H1 (cell line): ENCODE measurements around the gene SMARCA2. TPM values are rescaled to one million over a fixed set of nuclear protein-coding genes. Genes with fewer than 3 reads are reported as not detected.

Experiments
- CHD7 ChIP-seq: fragments of 300-600 bp; sonication (generic); IDR thresholded peaks from 2 replicates; pipeline ENCODE4 v1.7.1; 2012; ENCODE audit warnings: low read length, moderate library complexity, mild to moderate bottlenecking, inconsistent platforms; ENCODE audit not compliant: insufficient replicate concordance
- RBBP5 ChIP-seq: IDR thresholded peaks from 2 replicates; pipeline ENCODE4 v1.7.1; 2012; ENCODE audit warnings: low read depth, mild to moderate bottlenecking, inconsistent platforms, low read length, moderate library complexity, borderline replicate concordance
- polyA plus RNA-seq, 7 experiments: library from polyadenylated mRNA; depleted of rRNA in 3 of 7; stranded (reverse) in 5 of 7; unstranded in 2 of 7; fragments of >200 nt in 5 of 7; fragments of 200-250 nt in 2 of 7; gene quantifications; 1 replicate in 5 of 7; 2 replicates in 1 of 7; 4 replicates in 1 of 7; pipeline versions ENCODE4 v1.2.1 to v1.2.3, GENCODE V29; 2011 to 2013; ENCODE audit warnings: missing spikeins in 2 of 7, mixed read lengths in 2 of 7
- total RNA-seq: library from RNA; stranded (reverse); fragmentation: NEBNext Ultra II Directional; extraction: Animal tissue kit (Norgen Biotek cat#: 25700); gene quantifications from 2 replicates; pipeline ENCODE4 v1.2.1, GENCODE V29; 2021

SMARCA2 gene
- total and polyA plus RNA-seq, 2 of the 8 experiments (the other 6 are each of a cell fraction or from before 2014, with no cell fraction given) = 6.3 to 21.7 TPM

- TF ChIP-seq CHD7 = no peak
- no peak for TF ChIP-seq RBBP5
Measured at GRCh38 chr9:2055203-2055658, 40.1 kb downstream of the SMARCA2 start (continued).
